ENCODE data around the gene GOLGA8N. TPM values are rescaled to one million over a fixed set of nuclear protein-coding genes. Genes with fewer than 3 reads are reported as not detected.
A peak's percentile ranks its signal among the peaks of the same experiment; 100 is the strongest.

GOLGA8N gene
- total and polyA plus RNA-seq, 10 of the 15 experiments (the other 5 are each of a cell fraction or from before 2014, with no cell fraction given) = 0.02 to 0.33 (median 0.19) TPM

GRCh38 chr15:32651229-32651837 is 58.1 kb downstream of the GOLGA8N start (continued):
- TF ChIP-seq USF2 (IDR thresholded peaks at IDR 0.05; ENCODE audit: borderline replicate concordance, low read depth, low read length) (no peak), NKRF (conservative IDR thresholded peaks at IDR 0.05) (no peak), NFYA (IDR thresholded peaks at IDR 0.05; ENCODE audit: borderline replicate concordance, low read depth, low read length) (no peak), RBBP5 (conservative IDR thresholded peaks at IDR 0.05) (no peak), ATF2 (IDR thresholded peaks at IDR 0.05; ENCODE audit: low read length) (no peak), ZBTB11 (CRISPR knock-in tag; IDR thresholded peaks at IDR 0.05) (no peak), EP300 (IDR thresholded peaks at IDR 0.05; ENCODE audit: borderline replicate concordance in 1 of 2, control insufficient read depth in 1 of 2, low read depth in 2 of 2, low read length in 2 of 2) (no peak), PBX3 (IDR thresholded peaks at IDR 0.05; ENCODE audit: insufficient replicate concordance, low read depth, low read length) (no peak), ZNF24 (IDR thresholded peaks at IDR 0.05) (no peak), SREBF2 (IDR thresholded peaks at IDR 0.05; ENCODE audit: low read length) (no peak), REST (IDR thresholded peaks at IDR 0.05; ENCODE audit: low read depth, low read length) (no peak), SMC3 (IDR thresholded peaks at IDR 0.05; ENCODE audit: borderline replicate concordance, low read length) (peak; percentile 58; the same call in 1 of the 2 replicates), RAD21 (IDR thresholded peaks at IDR 0.05; ENCODE audit: insufficient read depth, low read depth, low read length) (peak; percentile 65)

Data from GM12878 (cell line).